GM08714 (cell line): ENCODE measurements around the gene FGGY.

ENCODE experiments used
- H3K4me3 ChIP-seq: fragments of 200-500 bp; sonication (Bioruptor generic); 2 replicates; pipeline ENCODE4 v1.5.1; 2014; ENCODE audit warnings: mild to moderate bottlenecking, low read length, inconsistent platforms
- ZNF274 ChIP-seq: IDR thresholded peaks from 2 replicates; pipeline ENCODE4 v1.6.1; 2012; ENCODE audit warnings: mild to moderate bottlenecking, low read depth, low read length

The FGGY gene

DNA sequence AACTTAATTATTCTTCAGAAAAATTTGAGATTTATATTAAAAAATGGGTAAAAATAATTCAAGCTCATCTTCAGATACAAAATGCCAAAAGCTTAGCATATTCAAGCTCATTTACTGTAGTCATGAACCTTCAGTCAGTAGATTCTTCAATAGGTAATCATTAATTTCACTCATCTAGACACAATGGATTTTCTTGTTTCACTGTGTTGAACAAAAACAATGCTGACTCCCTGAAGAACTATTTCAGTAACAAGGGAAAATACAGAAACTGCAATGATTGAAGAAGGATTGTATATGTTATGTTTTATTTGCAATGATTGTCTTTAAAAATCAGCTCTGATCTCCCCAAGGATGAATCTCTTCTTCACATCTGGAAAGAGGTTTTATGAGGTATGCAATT lies 508.7 kb downstream of the FGGY start:
- no peak for TF ChIP-seq ZNF274

More for the DNA sequence above, 508.7 kb downstream of the FGGY start:
- no peak overlapping the region for H3K4me3 ChIP-seq
